Right atrium auricular region (tissue), 2 donors: ENCODE data around the gene TEAD1. TPM values are rescaled to one million over a fixed set of nuclear protein-coding genes. Genes with fewer than 3 reads are reported as not detected.

Source experiments
- DNase-seq: peaks from one replicate; pipeline ENCODE4 v3.0.0-alpha.2; 2019; ENCODE audit warnings: low spot score
- H3K27ac ChIP-seq, 2 donors: fragments of 200-600 bp; sonication (generic); 1 replicate in 1 of 2; 2 replicates in 1 of 2; pipeline ENCODE4 v1.5.1; 2016 to 2019
- H3K27me3 ChIP-seq, 2 donors: fragments of 200-600 bp; sonication (generic); one replicate each; pipeline versions ENCODE4 v1.5.1 to v1.6.0; 2017 to 2019
- H3K36me3 ChIP-seq: fragments of 200-600 bp; sonication (generic); one replicate; pipeline ENCODE4 v1.5.1; 2016
- H3K4me1 ChIP-seq, 2 donors: fragments of 200-600 bp; sonication (generic); one replicate each; pipeline versions ENCODE4 v1.5.1 to v1.6.0; 2017 to 2019
- H3K4me3 ChIP-seq, 2 donors: fragments of 200-600 bp; sonication (generic); 1 replicate in 1 of 2; 2 replicates in 1 of 2; pipeline ENCODE4 v1.5.1; 2017 to 2019; ENCODE audit warnings: mild to moderate bottlenecking in 1 of 2, moderate library complexity in 1 of 2
- H3K9me3 ChIP-seq, 2 donors: fragments of 200-600 bp; sonication (generic); one replicate each; pipeline ENCODE4 v1.5.1; 2019
- CTCF ChIP-seq, 2 donors: fragments of 200-600 bp; sonication (generic); IDR thresholded peaks; one replicate each; pipeline ENCODE4 v1.5.1; 2019; ENCODE audit warnings: antibody characterized with exemption in 2 of 2
- total RNA-seq, 2 donors: library from RNA; depleted of rRNA; stranded (reverse); fragments of >200 nt; gene quantifications; one replicate each; pipeline ENCODE4 v1.1.0, GENCODE V29; 2016

Gene TEAD1
- total RNA-seq, 2 donors from 2014 or later: 73.8 to 99.8 TPM

- Histone ChIP-seq H3K36me3 (no peaks in the 10 kb centered on the region), H3K9me3 (no peaks in the 10 kb centered on the region), H3K27ac (no peak overlapping the region), H3K4me1 (peaks cover 0 to 11% of the 10 kb centered on the region in 2 donors), H3K4me3 (no peak overlapping the region), H3K27me3 (no peaks in the 10 kb centered on the region)
- TF ChIP-seq CTCF (IDR thresholded peaks at IDR 0.05): no peak
- DNase-seq: no peak
Observed at GRCh38 chr11:12793506-12793905, 119.3 kb downstream of the TEAD1 start.

GRCh38 chr11:12794576-12795230 lies 120.5 kb downstream of the TEAD1 start:
- no peak for DNase-seq
- no peak for TF ChIP-seq CTCF (IDR thresholded peaks at IDR 0.05)
- Histone ChIP-seq H3K27ac (no peak overlapping the region), H3K9me3 (no peaks in the 10 kb centered on the region), H3K27me3 (no peaks in the 10 kb centered on the region), H3K4me3 (no peak overlapping the region), H3K4me1 (peaks cover 0 to 23% of the 10 kb centered on the region in 2 donors), H3K36me3 (no peaks in the 10 kb centered on the region)

- H3K9me3 ChIP-seq: no peaks in the 10 kb centered on the region
- H3K27me3 ChIP-seq: no peaks in the 10 kb centered on the region
- no peak for DNase-seq
- no peak overlapping the region for H3K27ac ChIP-seq
- H3K4me1 ChIP-seq: peaks cover 0 to 47% of the 10 kb centered on the region in 2 donors
- no peak overlapping the region for H3K4me3 ChIP-seq
- TF ChIP-seq CTCF (IDR thresholded peaks at IDR 0.05): no peak
- H3K36me3 ChIP-seq: no peaks in the 10 kb centered on the region
Observed at GRCh38 chr11:12797996-12798395, 123.8 kb downstream of the TEAD1 start.

- Histone ChIP-seq H3K27ac (peak overlapping the region in 1 of 2 donors; percentile 45), H3K9me3 (no peaks in the 10 kb centered on the region), H3K36me3 (no peaks in the 10 kb centered on the region), H3K4me3 (no peak overlapping the region), H3K27me3 (no peaks in the 10 kb centered on the region), H3K4me1 (peaks cover 0 to 53% of the 10 kb centered on the region in 2 donors)
- TF ChIP-seq CTCF (IDR thresholded peaks at IDR 0.05): no peak
- no peak for DNase-seq
Observed at GRCh38 chr11:12798609-12799011, 124.4 kb downstream of the TEAD1 start.

- no peaks in the 10 kb centered on the region for H3K36me3 ChIP-seq
- no peaks in the 10 kb centered on the region for H3K27me3 ChIP-seq
- H3K4me1 ChIP-seq: peaks cover 0 to 50% of the 10 kb centered on the region in 2 donors
- H3K9me3 ChIP-seq: no peaks in the 10 kb centered on the region
- H3K27ac ChIP-seq: peak overlapping the region; percentile 1 to 45
- no peak for DNase-seq
- no peak overlapping the region for H3K4me3 ChIP-seq
- no peak for TF ChIP-seq CTCF (IDR thresholded peaks at IDR 0.05)
Observed at GRCh38 chr11:12799334-12799835, 125.2 kb downstream of the TEAD1 start.
